Testis (tissue), 3 donors: Measurements from ENCODE around the gene GPR153. TPM values are rescaled to one million over a fixed set of nuclear protein-coding genes. Genes with fewer than 3 reads are reported as not detected.

ENCODE experiments used
- DNase-seq: peaks from one replicate; pipeline ENCODE4 v3.0.0-alpha.2; 2019
- H3K27ac ChIP-seq, 2 donors: fragments of 200-600 bp; sonication (generic); one replicate each; pipeline ENCODE4 v1.5.1; 2019
- H3K27me3 ChIP-seq: fragments of 200-600 bp; sonication (generic); one replicate; pipeline ENCODE4 v1.5.1; 2019
- H3K36me3 ChIP-seq: fragments of 200-600 bp; sonication (generic); one replicate; pipeline ENCODE4 v1.5.1; 2017; ENCODE audit warnings: low read depth; ENCODE audit errors: missing control alignments
- H3K4me1 ChIP-seq: fragments of 200-600 bp; sonication (generic); one replicate; pipeline ENCODE4 v1.5.1; 2019
- H3K4me3 ChIP-seq, 2 donors: fragments of 200-600 bp; sonication (generic); one replicate each; pipeline ENCODE4 v1.5.1; 2017 to 2019
- H3K9me3 ChIP-seq: fragments of 200-600 bp; sonication (generic); one replicate; pipeline ENCODE4 v1.5.1; 2017
- CTCF ChIP-seq, 3 experiments: fragments of 450-650 bp in 2 of 3; fragments of 200-600 bp in 1 of 3; sonication (generic) in 1 of 3; IDR thresholded peaks; one replicate each; pipeline ENCODE4 v1.5.1; 2016 to 2019; ENCODE audit warnings: antibody characterized with exemption in 3 of 3, mild to moderate bottlenecking in 2 of 3, moderate library complexity in 1 of 3
- POLR2A ChIP-seq: fragments of 450-650 bp; IDR thresholded peaks from one replicate; pipeline ENCODE4 v1.6.1; 2017; ENCODE audit warnings: antibody characterized with exemption, mild to moderate bottlenecking, moderate library complexity
- WGBS, 2 donors: methylation state at CpG; one replicate each; pipeline ENCODE4 v1.1.5; 2018; 5-methylcytosine and 5-hydroxymethylcytosine counted together
- intact Hi-C: fragments of 100-400 bp; cut with DNase I; formaldehyde crosslinking; loops from one replicate; pipeline ENCODE4 v1.15.1; 2023; ENCODE audit warnings: low total_unique reads
- polyA plus RNA-seq: library from polyadenylated mRNA; stranded (reverse); fragments of 350-450 nt; fragmentation: Illumina TruSeq; extraction: RNeasy Lipid Tissue Mini Kit (QIAGEN cat#74804); gene quantifications from one replicate; pipeline ENCODE4 v1.2.3, GENCODE V29; 2014; ENCODE audit warnings: low read depth, low replicate concordance; ENCODE audit not compliant: insufficient read depth
- total RNA-seq, 2 donors: library from RNA; depleted of rRNA; stranded (reverse); fragments of >200 nt; gene quantifications; one replicate each; pipeline ENCODE4 v1.2.3, GENCODE V29; 2016

The GPR153 gene
- total and polyA plus RNA-seq, 3 donors from 2014 or later, result 5.7 to 6.3 (median 5.8) TPM

- Histone ChIP-seq H3K36me3 (no peaks in the 10 kb centered on the region), H3K4me3 (peak overlapping the region in 1 of 2 donors; percentile 17), H3K27me3 (no peaks in the 10 kb centered on the region), H3K27ac (no peak overlapping the region), H3K9me3 (no peaks in the 10 kb centered on the region), H3K4me1 (peaks cover 3% of the 10 kb centered on the region)
- TF ChIP-seq CTCF (IDR thresholded peaks at IDR 0.05), result no peak
- no peak for TF ChIP-seq POLR2A
- no peak for DNase-seq
- intact Hi-C loops, result loop anchor here (5.0 to 10.0 kb wide), 3 partner anchors 96 to 191 kb away; no protein-coding TSS in a partner anchor
- WGBS, 2 donors, result 0 to 4% methylated on average over 10 to 42 of the region's 49 CpGs
Observed at GRCh38 chr1:6245869-6246496, 14.9 kb downstream of the GPR153 start.

GRCh38 chr1:6245086-6245868 lies 15.6 kb downstream of the GPR153 start:
- Histone ChIP-seq H3K9me3 (no peaks in the 10 kb centered on the region), H3K27ac (no peak overlapping the region), H3K36me3 (no peaks in the 10 kb centered on the region), H3K27me3 (no peaks in the 10 kb centered on the region), H3K4me1 (peaks cover 3% of the 10 kb centered on the region), H3K4me3 (peak overlapping the region in 1 of 2 donors; percentile 17)
- peak; percentile 79 for DNase-seq
- WGBS, 2 donors, result 0 to 1% methylated on average over 6 to 59 of the region's 79 CpGs
- intact Hi-C loops, result loop anchor here (5.0 to 10.0 kb wide), 3 partner anchors 97 to 190 kb away; no protein-coding TSS in a partner anchor
- peak; percentile 76 to 89 (median 79) for TF ChIP-seq CTCF (IDR thresholded peaks at IDR 0.05)
- no peak for TF ChIP-seq POLR2A

- TF ChIP-seq POLR2A (no peak), CTCF (IDR thresholded peaks at IDR 0.05) (no peak)
- no peak for DNase-seq
- Histone ChIP-seq H3K27me3 (no peaks in the 10 kb centered on the region), H3K27ac (no peak overlapping the region), H3K4me3 (no peak overlapping the region), H3K4me1 (peaks cover 3% of the 10 kb centered on the region), H3K9me3 (no peaks in the 10 kb centered on the region), H3K36me3 (no peaks in the 10 kb centered on the region)
- intact Hi-C loops, result loop anchor here (5.0 to 10.0 kb wide), 3 partner anchors 98 to 190 kb away; no protein-coding TSS in a partner anchor
- WGBS, 2 donors, result 5 to 6% methylated on average over 24 of the region's 24 CpGs
Observed at GRCh38 chr1:6244401-6245049, 16.4 kb downstream of the GPR153 start.

GRCh38 chr1:6243993-6244392 lies 16.9 kb downstream of the GPR153 start, which contains the start of gene HES3:
HES3 (plus strand) TSS chr1:6244179; CDS start chr1:6244366, 187 bp downstream.
- Histone ChIP-seq H3K4me3 (peak within 1 kb of the TSS in 1 of 2 donors; percentile 17), H3K9me3 (no peaks in the 10 kb centered on the region), H3K27me3 (no peaks in the 10 kb centered on the region), H3K4me1 (peaks cover 3% of the 10 kb centered on the region), H3K27ac (no peak within 1 kb of the TSS), H3K36me3 (no peaks in the 10 kb centered on the region)
- WGBS, 2 donors, result 13 to 22% methylated on average over 8 to 16 of the region's 16 CpGs
- no peak for TF ChIP-seq POLR2A
- TF ChIP-seq CTCF (IDR thresholded peaks at IDR 0.05), result no peak
- intact Hi-C loops, result loop anchor here (10.0 kb wide), 2 partner anchors 161 to 189 kb away; no protein-coding TSS in a partner anchor
- DNase-seq, result no peak
